HepG2 (cell line): ENCODE data around the gene COBLL1. TPM values are rescaled to one million over a fixed set of nuclear protein-coding genes. Genes with fewer than 3 reads are reported as not detected.
A peak's percentile ranks its signal among the peaks of the same experiment; 100 is the strongest.

Experiments used
- ATAC-seq: fragments of 200-7000 bp; cut with Tn5 transposase; 3 replicates; pipeline ENCODE4 v1.9.1; 2020; ENCODE audit warnings: mild to moderate bottlenecking, moderate library complexity
- BruUV-seq: library from RNA; stranded (reverse); fragments of 400-500 nt; replicated peaks from 2 replicates; lab custom pipeline; 2021; lab: Mats Ljungman, UMichigan
- CTCF ChIA-PET: fragments of 300-600 bp; formaldehyde crosslinking; extraction: SDS; loops from one replicate; lab custom pipeline; 2021; ENCODE audit warnings: low total read pairs, inconsistent platforms, low intra/inter-chr PET ratio; lab: Yijun Ruan, JAX
- POLR2A ChIA-PET: fragments of 350-600 bp; sonication (Branson Sonifier 250); formaldehyde crosslinking; loops from one replicate; lab custom pipeline; 2020; ENCODE audit warnings: antibody characterized with exemption, inconsistent platforms; lab: Yijun Ruan, JAX
- DNase-seq: peaks from one replicate; pipeline ENCODE4 v3.0.0-alpha.2; 2015; ENCODE audit warnings: low spot score
- FAIRE-seq: peaks from 3 replicates; lab custom pipeline; 2011; peaks lifted over from hg19 to GRCh38; lab: Jason Lieb, UNC
- H2AFZ ChIP-seq: one replicate; pipeline ENCODE4 v1.6.1; 2011; ENCODE audit warnings: low read length, inconsistent platforms
- H3K27ac ChIP-seq: fragments of 300-600 bp; 3 replicates; pipeline ENCODE4 v1.8.0; 2011; ENCODE audit warnings: mixed run types, mild to moderate bottlenecking, mixed read lengths, low read length, inconsistent platforms; ENCODE audit not compliant: insufficient read depth; ENCODE audit errors: extremely low read length
- H3K27me3 ChIP-seq, 2 experiments: fragments of 200-600 bp in 1 of 2; 2 replicates in 1 of 2; 3 replicates in 1 of 2; pipeline versions ENCODE4 v1.6.0 to v1.8.0; 2011; ENCODE audit warnings: low read length in 2 of 2, mild to moderate bottlenecking in 2 of 2, moderate library complexity in 2 of 2, inconsistent platforms in 1 of 2; ENCODE audit not compliant: insufficient read depth in 2 of 2, control insufficient read depth in 1 of 2
- H3K36me3 ChIP-seq, 2 experiments: fragments of 200-600 bp in 1 of 2; replicated peaks in 1 of 2; 2 replicates in 1 of 2; 3 replicates in 1 of 2; pipeline versions ENCODE4 v1.5.1 to v1.8.0; 2011; ENCODE audit warnings: low read length in 2 of 2, inconsistent platforms in 1 of 2; ENCODE audit not compliant: insufficient read depth in 2 of 2, control insufficient read depth in 1 of 2
- H3K4me1 ChIP-seq: 2 replicates; pipeline ENCODE4 v1.5.1; 2012; ENCODE audit warnings: low read length, inconsistent platforms; ENCODE audit not compliant: insufficient read depth
- H3K4me2 ChIP-seq: 2 replicates; pipeline ENCODE4 v1.6.0; 2011; ENCODE audit warnings: low read depth, low read length, inconsistent platforms
- H3K4me3 ChIP-seq, 3 experiments: fragments of 200-600 bp in 1 of 3; sonication (generic), shearing (Covaris generic) in 1 of 3; replicated peaks in 1 of 3; 2 replicates each; pipeline ENCODE4 v1.5.1; 2011 to 2016; ENCODE audit warnings: low read length in 3 of 3, inconsistent platforms in 2 of 3, low read depth in 2 of 3, mild to moderate bottlenecking in 2 of 3, control low read depth in 1 of 3, mixed read lengths in 1 of 3; ENCODE audit not compliant: insufficient read depth in 1 of 3
- H3K79me2 ChIP-seq: one replicate; pipeline ENCODE4 v1.6.1; 2011; ENCODE audit warnings: low read length, inconsistent platforms; ENCODE audit not compliant: insufficient read depth
- H3K9ac ChIP-seq: 2 replicates; pipeline ENCODE4 v1.6.0; 2011; ENCODE audit warnings: mild to moderate bottlenecking, low read depth, low read length, inconsistent platforms; ENCODE audit not compliant: insufficient read depth
- H3K9me3 ChIP-seq: 2 replicates; pipeline ENCODE4 v1.5.1; 2012; ENCODE audit warnings: mild to moderate bottlenecking, low read length
- H4K20me1 ChIP-seq: 2 replicates; pipeline ENCODE4 v1.6.0; 2011; ENCODE audit warnings: inconsistent platforms, mild to moderate bottlenecking, low read length, moderate library complexity; ENCODE audit not compliant: insufficient read depth
- ASH2L ChIP-seq: fragments of 300-600, 200-600 bp; sonication (generic); IDR thresholded peaks from 2 replicates; pipeline ENCODE4 v1.7.0; 2017; ENCODE audit warnings: low read depth, mild to moderate bottlenecking, moderate library complexity, mixed read lengths, low read length; ENCODE audit not compliant: insufficient read length
- HDAC1 ChIP-seq: sonication (generic); formaldehyde crosslinking; IDR thresholded peaks from 2 replicates; pipeline ENCODE4 v1.5.1; 2020; ENCODE audit warnings: mild to moderate bottlenecking, missing genetic modification reagents
- HNRNPK ChIP-seq: fragments of 200-400 bp; formaldehyde crosslinking; IDR thresholded peaks from 2 replicates; pipeline ENCODE4 v1.6.1; 2018; ENCODE audit warnings: low read length, low read depth, moderate library complexity, mild to moderate bottlenecking; ENCODE audit not compliant: poor library complexity, severe bottlenecking
- MIER2 ChIP-seq: IDR thresholded peaks from 2 replicates; pipeline ENCODE4 v1.6.1; 2016; ENCODE audit warnings: missing biosample characterization, missing genetic modification reagents
- RARA ChIP-seq: IDR thresholded peaks from 2 replicates; pipeline ENCODE4 v1.6.1; 2016; ENCODE audit warnings: missing genetic modification reagents, missing compliant biosample characterization
- RFX1 ChIP-seq: fragments of 450-650 bp; IDR thresholded peaks from 2 replicates; pipeline ENCODE4 v1.6.1; 2017
- ZNF792 ChIP-seq: IDR thresholded peaks from 2 replicates; pipeline ENCODE4 v1.6.1; 2016
- WGBS: methylation state at CpG from one replicate; pipeline ENCODE4 v1.1.6; 2017; ENCODE audit warnings: low lambda C conversion rate; 5-methylcytosine and 5-hydroxymethylcytosine counted together
- in situ Hi-C: cut with HindIII; loops from 2 replicates; pipeline ENCODE4 v1.10.0; 2017; ENCODE audit warnings: low pct_unique_long_range_greater_than_20kb; ENCODE audit not compliant: extremely low pct_ligation_motif_present
- intact Hi-C: fragments of 100-400 bp; cut with micrococcal nuclease; formaldehyde crosslinking; loops from one replicate; pipeline ENCODE4 v1.10.0; 2022; ENCODE audit not compliant: unreplicated experiment
- polyA plus RNA-seq, 8 experiments: library from polyadenylated mRNA; depleted of rRNA in 3 of 8; stranded (reverse) in 7 of 8; unstranded in 1 of 8; fragments of >200 nt; fragmentation: Illumina TruSeq in 4 of 8; extraction: Trizol in 4 of 8; gene quantifications; 2 replicates each; pipeline versions ENCODE4 v1.2.1 to v1.2.3, GENCODE V29; 2011 to 2016; ENCODE audit warnings: low read depth in 4 of 8, missing spikeins in 1 of 8, mixed read lengths in 1 of 8; ENCODE audit not compliant: insufficient read depth in 1 of 8
- total RNA-seq, 5 experiments: library from RNA; depleted of rRNA; stranded (reverse); fragments of >200 nt; fragmentation: Illumina TruSeq; extraction: Trizol; gene quantifications; 2 replicates each; pipeline ENCODE4 v1.2.3, GENCODE V29; 2016; ENCODE audit warnings: low read depth in 1 of 5
- TF ChIP-seq, protein P1 (sequence below): sonication (generic); formaldehyde crosslinking; IDR thresholded peaks from 2 replicates; pipeline ENCODE4 v1.4.0; 2020; ENCODE audit warnings: mild to moderate bottlenecking, missing genetic modification reagents
- TF ChIP-seq, protein P2 (sequence below): IDR thresholded peaks from 2 replicates; pipeline ENCODE4 v1.6.1; 2012; ENCODE audit warnings: low read depth, low read length, improper control_type of control experiment

COBLL1 gene
- total and polyA plus RNA-seq, 2 of the 13 experiments (the other 11 are each of a cell fraction or from before 2014, with no cell fraction given), result 32.6 to 86.8 TPM

DNA sequence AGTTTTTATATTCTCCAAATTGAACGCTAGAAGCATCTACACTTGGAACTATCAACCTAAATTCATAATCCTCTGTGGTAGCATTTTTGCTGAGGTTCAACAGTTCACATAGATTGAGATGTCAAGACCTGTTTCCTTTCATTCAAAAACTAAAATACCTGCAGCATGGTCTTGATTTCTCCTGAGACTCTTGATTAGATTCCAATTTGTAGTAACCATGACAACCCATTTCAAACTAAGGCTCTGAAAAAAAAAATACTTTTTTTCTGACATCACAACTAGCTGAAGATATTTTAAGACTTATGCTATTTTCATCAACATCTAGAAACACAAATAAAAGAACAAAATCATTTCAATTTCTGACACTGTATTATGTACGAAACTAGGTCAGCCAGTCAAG, 29.8 kb downstream of the COBLL1 start:
- Histone ChIP-seq H2AFZ (no peak overlapping the region), H3K36me3 (no peaks in the 10 kb centered on the region; a peak in 1 of 5 replicates), H3K4me2 (no peak overlapping the region), H3K4me3 (no peak overlapping the region), H3K9ac (no peak overlapping the region), H3K4me1 (peaks cover 81% of the 10 kb centered on the region), H3K79me2 (peaks cover 94% of the 10 kb centered on the region), H3K27ac (peak overlapping the region; percentile 53), H3K9me3 (no peaks in the 10 kb centered on the region), H4K20me1 (no peaks in the 10 kb centered on the region), H3K27me3 (no peaks in the 10 kb centered on the region)
- ATAC-seq (no peak), FAIRE-seq (no peak), DNase-seq (no peak)
- BruUV-seq, result no TSS peak
- 99% methylated on average over 2 of the region's 2 CpGs for WGBS
- TF ChIP-seq RFX1 (peak; percentile 58; the same call in 1 of the 2 replicates), MIER2 (CRISPR knock-in tag) (no peak), HDAC1 (CRISPR knock-in tag) (0 out of 2 replicates have a peak, but pooled peaks have one; percentile 7)
- ChIA-PET CTCF (no interaction called here), POLR2A (no interaction called here)
- intact Hi-C loops, result loop anchor here (2.0 kb wide), 1 partner anchor 29 kb away; the partner anchor contains the start of gene COBLL1
- in situ Hi-C loops, result no loop called here

DNA sequence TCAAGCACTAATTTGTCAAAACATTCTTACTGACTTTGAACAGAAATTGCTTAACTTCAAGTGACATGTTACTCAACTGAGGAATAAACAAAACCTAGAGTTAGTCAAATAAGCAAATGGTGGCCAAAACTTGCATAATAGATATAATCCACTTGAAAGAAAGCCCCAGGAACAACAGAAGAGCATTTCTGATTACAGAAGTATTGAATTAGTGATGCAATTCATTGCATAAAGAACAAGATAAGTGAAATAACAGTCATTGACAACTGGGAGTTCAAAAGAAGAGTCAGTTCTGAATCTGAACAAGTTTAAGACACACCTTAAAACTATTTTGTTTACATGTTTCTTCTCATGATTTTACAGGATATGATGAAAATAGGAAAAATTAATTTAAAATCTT, 30.8 kb downstream of the COBLL1 start:
- Histone ChIP-seq H3K27me3 (no peaks in the 10 kb centered on the region), H2AFZ (no peak overlapping the region), H3K27ac (peak overlapping the region; percentile 53), H3K4me1 (peaks cover 72% of the 10 kb centered on the region), H3K9ac (no peak overlapping the region), H4K20me1 (no peaks in the 10 kb centered on the region), H3K4me2 (peak overlapping the region; percentile 28), H3K36me3 (no peaks in the 10 kb centered on the region; a peak in 1 of 5 replicates), H3K9me3 (no peaks in the 10 kb centered on the region), H3K79me2 (peaks cover 93% of the 10 kb centered on the region), H3K4me3 (no peak overlapping the region)
- in situ Hi-C loops, result no loop called here
- POLR2A ChIA-PET, result no interaction called here
- no TSS peak for BruUV-seq
- FAIRE-seq, result peak; percentile 84
- DNase-seq, result peak; percentile 96
- intact Hi-C loops, result loop anchor here (2.0 kb wide), 1 partner anchor 30 kb away; the partner anchor contains the start of gene COBLL1
- CTCF ChIA-PET, result interaction anchor here (0.7 kb wide), 1 partner anchor 103 kb away, joined by 4 read pairs; no protein-coding TSS in a partner anchor
- peak; percentile 82 for ATAC-seq
- TF ChIP-seq ASH2L (peak; percentile 71), RARA (CRISPR knock-in tag) (peak; percentile 93), ZNF792 (CRISPR knock-in tag) (no peak), HNRNPK (no peak)
- TF ChIP-seq, protein P1, sequence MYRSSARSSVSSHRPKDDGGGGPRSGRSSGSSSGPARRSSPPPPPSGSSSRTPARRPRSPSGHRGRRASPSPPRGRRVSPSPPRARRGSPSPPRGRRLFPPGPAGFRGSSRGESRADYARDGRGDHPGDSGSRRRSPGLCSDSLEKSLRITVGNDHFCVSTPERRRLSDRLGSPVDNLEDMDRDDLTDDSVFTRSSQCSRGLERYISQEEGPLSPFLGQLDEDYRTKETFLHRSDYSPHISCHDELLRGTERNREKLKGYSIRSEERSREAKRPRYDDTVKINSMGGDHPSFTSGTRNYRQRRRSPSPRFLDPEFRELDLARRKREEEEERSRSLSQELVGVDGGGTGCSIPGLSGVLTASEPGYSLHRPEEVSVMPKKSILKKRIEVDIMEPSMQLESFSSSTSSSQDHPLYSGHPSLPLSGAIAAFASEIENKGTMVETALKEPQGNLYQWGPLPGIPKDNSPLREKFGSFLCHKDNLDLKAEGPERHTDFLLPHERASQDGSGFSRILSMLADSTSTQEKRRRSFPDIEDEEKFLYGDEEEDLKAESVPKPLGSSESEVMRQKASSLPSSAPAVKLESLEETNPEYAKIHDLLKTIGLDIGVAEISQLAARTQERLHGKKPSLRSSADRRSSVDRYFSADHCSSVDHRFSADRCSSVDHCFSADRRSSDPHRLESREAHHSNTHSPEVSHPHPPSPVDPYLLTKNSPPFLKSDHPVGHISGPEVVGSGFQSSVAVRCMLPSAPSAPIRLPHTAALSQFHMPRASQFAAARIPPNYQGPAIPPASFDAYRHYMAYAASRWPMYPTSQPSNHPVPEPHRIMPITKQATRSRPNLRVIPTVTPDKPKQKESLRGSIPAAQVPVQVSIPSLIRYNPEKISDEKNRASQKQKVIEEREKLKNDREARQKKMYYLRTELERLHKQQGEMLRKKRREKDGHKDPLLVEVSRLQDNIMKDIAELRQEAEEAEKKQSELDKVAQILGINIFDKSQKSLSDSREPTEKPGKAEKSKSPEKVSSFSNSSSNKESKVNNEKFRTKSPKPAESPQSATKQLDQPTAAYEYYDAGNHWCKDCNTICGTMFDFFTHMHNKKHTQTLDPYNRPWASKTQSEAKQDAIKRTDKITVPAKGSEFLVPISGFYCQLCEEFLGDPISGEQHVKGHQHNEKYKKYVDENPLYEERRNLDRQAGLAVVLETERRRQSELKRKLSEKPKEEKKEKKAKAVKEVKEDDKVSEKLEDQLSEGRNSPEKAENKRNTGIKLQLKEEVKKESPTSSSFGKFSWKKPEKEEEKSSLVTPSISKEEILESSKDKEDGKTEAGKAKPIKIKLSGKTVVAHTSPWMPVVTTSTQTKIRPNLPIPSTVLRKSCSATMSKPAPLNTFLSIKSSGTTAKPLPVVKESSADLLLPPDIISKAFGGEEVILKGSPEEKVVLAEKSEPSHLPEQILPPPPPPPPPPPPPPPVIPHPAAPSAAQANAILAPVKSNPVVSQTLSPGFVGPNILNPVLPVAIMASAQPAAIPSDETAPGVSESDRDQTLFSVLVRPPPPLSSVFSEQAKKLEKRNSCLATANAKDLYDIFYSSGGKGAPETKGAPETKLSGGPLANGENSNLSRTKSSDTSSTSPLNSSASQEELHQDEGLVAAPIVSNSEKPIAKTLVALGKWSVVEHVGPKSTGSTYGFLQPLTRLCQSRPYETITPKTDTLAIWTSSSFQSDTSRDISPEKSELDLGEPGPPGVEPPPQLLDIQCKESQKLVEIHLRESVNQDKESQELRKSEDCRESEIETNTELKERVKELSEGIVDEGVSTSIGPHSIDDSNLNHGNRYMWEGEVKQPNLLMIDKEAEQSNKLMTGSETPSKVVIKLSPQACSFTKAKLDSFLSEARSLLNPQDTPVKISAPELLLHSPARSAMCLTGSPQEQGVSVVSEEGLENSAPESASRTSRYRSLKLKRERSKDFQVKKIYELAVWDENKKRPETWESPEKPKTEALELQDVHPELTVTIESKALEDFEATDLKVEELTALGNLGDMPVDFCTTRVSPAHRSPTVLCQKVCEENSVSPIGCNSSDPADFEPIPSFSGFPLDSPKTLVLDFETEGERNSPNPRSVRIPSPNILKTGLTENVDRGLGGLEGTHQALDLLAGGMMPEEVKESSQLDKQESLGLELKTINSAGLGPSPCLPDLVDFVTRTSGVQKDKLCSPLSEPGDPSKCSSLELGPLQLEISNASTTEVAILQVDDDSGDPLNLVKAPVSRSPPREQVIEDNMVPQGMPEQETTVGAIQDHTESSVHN, result no peak
- TF ChIP-seq, protein P2, sequence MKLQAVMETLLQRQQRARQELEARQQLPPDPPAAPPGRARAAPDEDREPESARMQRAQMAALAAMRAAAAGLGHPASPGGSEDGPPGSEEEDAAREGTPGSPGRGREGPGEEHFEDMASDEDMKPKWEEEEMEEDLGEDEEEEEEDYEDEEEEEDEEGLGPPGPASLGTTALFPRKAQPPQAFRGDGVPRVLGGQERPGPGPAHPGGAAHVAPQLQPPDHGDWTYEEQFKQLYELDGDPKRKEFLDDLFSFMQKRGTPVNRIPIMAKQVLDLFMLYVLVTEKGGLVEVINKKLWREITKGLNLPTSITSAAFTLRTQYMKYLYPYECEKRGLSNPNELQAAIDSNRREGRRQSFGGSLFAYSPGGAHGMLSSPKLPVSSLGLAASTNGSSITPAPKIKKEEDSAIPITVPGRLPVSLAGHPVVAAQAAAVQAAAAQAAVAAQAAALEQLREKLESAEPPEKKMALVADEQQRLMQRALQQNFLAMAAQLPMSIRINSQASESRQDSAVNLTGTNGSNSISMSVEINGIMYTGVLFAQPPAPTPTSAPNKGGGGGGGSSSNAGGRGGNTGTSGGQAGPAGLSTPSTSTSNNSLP, result peak; percentile 99
